Measurements from ENCODE around the gene SLC8A1.

- TF ChIP-seq CTCF (IDR thresholded peaks at IDR 0.05; ENCODE audit: low read depth, low read length) (no peak), POLR2A (IDR thresholded peaks at IDR 0.05; ENCODE audit: extremely low read depth, insufficient read length) (no peak), MYC (IDR thresholded peaks at IDR 0.05; ENCODE audit: low read depth, low read length) (no peak), MAX (IDR thresholded peaks at IDR 0.05; ENCODE audit: low read depth, low read length) (no peak)
These were observed 336.0 kb downstream of the SLC8A1 start for GRCh38 chr2:40115894-40116293.
